HEK293 (cell line): ENCODE measurements around the gene SPRR5.

Experiments
- SALL2 ChIP-seq: fragments of 450-650 bp; formaldehyde crosslinking; IDR thresholded peaks from 2 replicates; pipeline ENCODE4 v1.5.0; 2017; ENCODE audit warnings: missing biosample characterization, mild to moderate bottlenecking, missing genetic modification characterization, borderline replicate concordance
- ZNF138 ChIP-seq: fragments of 450-650 bp; formaldehyde crosslinking; IDR thresholded peaks from 2 replicates; pipeline ENCODE4 v1.5.1; 2016; ENCODE audit warnings: missing biosample characterization, missing genetic modification characterization, borderline replicate concordance
- ZNF404 ChIP-seq: fragments of 450-650 bp; formaldehyde crosslinking; IDR thresholded peaks from 2 replicates; pipeline ENCODE4 v1.5.1; 2017; ENCODE audit warnings: missing biosample characterization, missing genetic modification characterization
- TF ChIP-seq, protein P1 (sequence below): fragments of 450-650 bp; formaldehyde crosslinking; IDR thresholded peaks from 2 replicates; pipeline ENCODE4 v1.5.1; 2016; ENCODE audit warnings: missing biosample characterization, missing genetic modification characterization

DNA sequence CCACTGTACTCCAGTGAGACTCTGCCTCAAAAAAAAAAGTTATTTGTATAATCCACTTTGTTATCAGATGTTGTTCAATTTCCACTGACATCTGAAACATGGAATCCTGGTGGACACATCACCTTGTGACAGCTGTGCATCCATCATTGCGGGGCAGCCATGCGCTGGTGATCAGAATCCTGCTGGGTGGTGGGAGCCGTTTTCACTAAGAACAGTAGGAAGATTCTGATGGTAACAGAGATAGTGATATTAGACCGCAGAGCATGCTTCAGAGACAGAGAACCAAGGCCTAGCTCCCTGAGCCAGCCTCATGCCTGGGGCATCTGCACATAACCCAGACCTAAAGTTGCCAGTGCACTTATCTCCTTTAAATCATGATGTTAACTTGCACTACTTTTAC lies 51.5 kb downstream of the SPRR5 start:
- TF ChIP-seq, protein P1, sequence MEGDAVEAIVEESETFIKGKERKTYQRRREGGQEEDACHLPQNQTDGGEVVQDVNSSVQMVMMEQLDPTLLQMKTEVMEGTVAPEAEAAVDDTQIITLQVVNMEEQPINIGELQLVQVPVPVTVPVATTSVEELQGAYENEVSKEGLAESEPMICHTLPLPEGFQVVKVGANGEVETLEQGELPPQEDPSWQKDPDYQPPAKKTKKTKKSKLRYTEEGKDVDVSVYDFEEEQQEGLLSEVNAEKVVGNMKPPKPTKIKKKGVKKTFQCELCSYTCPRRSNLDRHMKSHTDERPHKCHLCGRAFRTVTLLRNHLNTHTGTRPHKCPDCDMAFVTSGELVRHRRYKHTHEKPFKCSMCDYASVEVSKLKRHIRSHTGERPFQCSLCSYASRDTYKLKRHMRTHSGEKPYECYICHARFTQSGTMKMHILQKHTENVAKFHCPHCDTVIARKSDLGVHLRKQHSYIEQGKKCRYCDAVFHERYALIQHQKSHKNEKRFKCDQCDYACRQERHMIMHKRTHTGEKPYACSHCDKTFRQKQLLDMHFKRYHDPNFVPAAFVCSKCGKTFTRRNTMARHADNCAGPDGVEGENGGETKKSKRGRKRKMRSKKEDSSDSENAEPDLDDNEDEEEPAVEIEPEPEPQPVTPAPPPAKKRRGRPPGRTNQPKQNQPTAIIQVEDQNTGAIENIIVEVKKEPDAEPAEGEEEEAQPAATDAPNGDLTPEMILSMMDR (tag by site-specific recombination) = no peak
- no peak for TF ChIP-seq ZNF404
- TF ChIP-seq ZNF138 = no peak
- TF ChIP-seq SALL2 = no peak
